GM19372 (cell line): ENCODE data around the gene LRRIQ4.

Experiments
- ATAC-seq: cut with Tn5 transposase; IDR thresholded peaks from one replicate; pipeline ENCODE4 v1.9.1; 2021; ENCODE audit warnings: mild to moderate bottlenecking, low read depth, moderate library complexity; ENCODE audit not compliant: unreplicated experiment

LRRIQ4 gene

DNA sequence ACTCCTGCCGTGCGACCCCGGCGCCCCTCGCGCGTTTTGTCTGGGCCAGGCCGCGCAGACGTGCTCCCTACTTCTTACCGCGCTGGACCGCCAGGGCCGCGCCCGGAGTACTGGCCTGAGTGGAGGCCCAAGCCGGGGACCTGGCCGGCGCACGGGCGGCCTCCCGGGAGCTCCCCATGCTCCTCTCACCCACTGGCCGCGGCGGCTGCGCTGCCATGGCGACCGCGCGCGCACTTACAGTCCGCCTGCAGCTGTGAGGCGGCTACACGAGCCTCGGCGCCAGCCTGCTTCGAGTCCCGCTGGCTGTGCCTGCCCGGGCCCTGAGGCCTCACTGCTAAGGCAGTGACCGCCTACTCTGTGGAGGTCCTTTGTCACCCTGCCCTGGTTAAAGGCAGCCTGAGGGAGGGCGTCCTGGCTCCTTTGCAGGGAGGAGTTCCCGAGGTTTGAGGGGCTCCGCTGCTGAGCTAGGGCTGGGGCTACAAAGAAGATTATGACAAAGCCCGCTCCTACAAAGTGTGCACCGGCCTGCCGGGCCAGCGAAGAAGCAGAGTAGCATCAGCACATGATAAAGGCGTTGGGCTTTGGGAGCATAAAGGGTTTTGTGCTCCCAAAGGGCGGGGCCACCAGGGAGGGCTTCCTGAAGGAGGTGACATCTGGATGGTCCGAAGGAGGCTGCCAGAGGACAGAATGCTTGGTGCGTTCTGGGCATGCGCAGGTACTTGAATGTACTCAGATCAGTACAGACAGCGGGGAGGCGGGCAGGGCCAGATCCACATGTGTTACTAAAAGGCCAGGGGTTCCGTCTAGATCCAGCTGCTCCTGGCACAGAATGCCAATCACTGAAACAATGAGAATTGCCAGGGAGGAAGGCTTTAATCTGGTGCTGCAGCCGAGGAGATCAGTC, at the start of gene LRRIQ4, which contains the start of gene LRRC34:
LRRIQ4 (plus strand) TSS at position 539 of the 904 bp plus-strand sequence. CDS start 9,052 bp downstream, outside the sequence.
LRRC34 (minus strand) TSS at position 573 of the 904 bp plus-strand sequence; CDS start at position 217, 356 bp downstream.
- ATAC-seq, result peak; percentile 61

GRCh38 chr3:169764312-169764881, 48.3 kb upstream of the LRRIQ4 start:
- ATAC-seq, result peak; percentile 39

DNA sequence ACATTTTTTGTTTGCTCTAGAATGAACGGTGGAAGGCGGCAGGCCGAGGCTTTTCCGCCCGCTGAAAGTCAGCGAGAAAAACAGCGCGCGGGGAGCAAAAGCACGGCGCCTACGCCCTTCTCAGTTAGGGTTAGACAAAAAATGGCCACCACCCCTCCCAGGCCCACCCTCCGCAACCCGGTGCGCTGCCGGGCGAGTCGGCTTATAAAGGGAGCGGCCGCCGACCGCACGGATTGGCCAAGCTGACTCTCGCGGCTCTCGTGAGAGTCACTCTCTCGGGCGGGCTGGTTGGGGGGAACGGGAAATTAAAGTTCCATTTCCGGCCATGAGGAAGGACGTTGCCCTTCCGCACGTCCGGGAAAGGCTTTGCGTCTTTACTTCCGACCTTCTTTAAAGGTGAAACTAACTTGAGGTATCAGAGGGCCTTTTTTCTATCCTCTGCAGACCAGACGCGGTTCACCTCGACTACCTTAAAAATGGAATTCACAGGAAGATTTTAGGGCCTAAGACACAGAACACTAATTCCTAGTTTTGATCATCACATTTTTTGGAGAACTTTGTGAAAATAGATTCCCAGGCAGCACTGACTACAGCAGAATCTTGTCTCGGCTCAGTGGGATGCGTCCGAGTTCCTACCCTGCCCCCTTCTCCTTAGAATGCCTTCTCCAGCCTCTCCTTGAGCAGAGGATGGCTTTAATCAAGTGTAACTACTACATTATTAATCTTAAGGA, 47.6 kb upstream of the LRRIQ4 start, which contains the start of gene TERC:
TERC (minus strand) TSS at position 179 of the 731 bp plus-strand sequence.
- peak; percentile 67 for ATAC-seq

- peak; percentile 23 for ATAC-seq
These were observed 43.1 kb upstream of the LRRIQ4 start, which contains the start of gene ACTRT3 for GRCh38 chr3:169769287-169770181. Gene ACTRT3, minus strand, starts transcription at chr3:169769561. Its CDS starts 41 bp downstream, at chr3:169769520.

DNA sequence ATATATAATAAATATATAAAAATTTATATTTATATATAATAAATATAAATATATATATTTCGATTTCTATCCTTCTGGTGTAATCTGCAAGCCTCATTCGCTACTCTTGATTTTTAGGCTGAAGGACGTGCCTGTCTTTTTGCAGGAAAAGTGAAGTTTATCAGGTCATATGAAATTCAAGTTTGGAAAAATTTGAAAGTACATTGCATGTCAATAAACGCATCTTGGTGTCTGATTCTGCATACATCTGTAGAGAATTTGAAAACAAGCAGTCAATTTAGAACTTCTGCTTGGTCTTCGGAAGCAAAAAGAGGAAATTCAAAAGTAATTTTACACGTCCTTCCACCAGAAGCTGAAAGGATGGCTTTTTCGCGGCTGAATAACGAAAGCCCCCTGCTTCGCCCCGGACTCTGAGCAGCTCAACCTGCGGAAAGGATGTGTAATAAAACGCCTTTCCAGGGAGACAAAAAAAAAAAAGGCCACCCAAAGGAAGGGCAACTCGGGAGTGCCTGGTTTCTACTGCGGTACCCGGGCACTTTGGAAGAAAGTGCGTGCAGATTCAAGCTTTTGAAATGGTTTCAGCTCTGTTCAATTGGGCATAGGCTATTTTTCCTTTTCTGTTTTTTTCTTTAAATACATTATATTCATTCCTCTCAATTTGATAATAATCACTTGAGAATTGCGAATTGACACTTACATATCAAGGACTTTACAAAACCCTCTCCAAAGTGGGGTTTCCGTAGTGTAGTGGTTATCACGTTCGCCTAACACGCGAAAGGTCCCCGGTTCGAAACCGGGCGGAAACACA, 41.0 kb upstream of the LRRIQ4 start:
- ATAC-seq, result no peak

- ATAC-seq, result peak; percentile 10
These were observed 40.3 kb upstream of the LRRIQ4 start for GRCh38 chr3:169772305-169772896.

DNA sequence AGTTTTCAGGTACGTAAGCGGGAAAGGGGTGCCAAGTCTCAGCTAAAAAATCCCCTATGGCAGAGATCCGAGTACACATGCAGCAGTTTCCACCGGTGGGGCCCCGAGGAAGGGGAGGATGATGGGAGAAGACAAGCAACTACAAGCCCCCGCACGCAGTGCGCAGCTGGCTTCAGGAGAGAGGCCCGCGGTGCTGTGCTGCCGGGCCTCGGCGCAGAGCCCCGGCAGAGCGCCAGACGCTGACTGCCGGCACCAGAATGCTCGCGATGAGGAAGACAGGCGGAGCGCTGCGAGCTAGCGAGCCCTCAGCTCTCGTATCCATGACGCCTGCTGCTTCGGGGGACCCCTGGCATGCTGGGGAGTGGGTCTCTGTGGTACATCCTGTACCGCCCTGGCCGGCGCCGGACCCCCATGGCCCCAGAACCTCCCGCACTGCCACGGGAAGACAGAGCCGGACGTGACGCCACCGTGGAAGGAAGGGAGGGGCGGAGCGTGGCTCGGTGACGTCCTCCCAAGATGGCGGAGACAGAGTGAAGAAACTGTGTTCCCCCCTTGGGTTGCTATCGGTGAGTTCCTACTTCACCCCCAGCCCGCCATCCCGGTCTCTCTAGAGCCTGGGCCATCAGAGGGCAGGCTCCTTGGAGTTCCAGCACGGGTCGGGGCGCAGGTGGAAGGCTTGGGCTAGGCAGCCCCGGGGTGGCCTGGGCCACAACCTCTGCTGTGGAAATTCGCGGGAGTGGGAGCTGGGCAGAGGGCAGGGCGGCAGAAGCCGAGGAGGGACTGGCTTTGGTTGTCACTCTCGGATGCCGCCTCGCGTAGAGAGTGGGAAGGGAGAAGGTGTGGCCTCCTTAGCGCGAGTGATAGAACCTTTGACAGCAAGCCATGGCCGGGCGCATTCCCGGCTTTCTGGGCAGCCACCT, 39.5 kb upstream of the LRRIQ4 start, which contains the start of gene MYNN:
MYNN (plus strand) TSS at position 500 of the 920 bp plus-strand sequence. CDS start 900 bp downstream, outside the sequence.
- ATAC-seq, result peak; percentile 74

DNA sequence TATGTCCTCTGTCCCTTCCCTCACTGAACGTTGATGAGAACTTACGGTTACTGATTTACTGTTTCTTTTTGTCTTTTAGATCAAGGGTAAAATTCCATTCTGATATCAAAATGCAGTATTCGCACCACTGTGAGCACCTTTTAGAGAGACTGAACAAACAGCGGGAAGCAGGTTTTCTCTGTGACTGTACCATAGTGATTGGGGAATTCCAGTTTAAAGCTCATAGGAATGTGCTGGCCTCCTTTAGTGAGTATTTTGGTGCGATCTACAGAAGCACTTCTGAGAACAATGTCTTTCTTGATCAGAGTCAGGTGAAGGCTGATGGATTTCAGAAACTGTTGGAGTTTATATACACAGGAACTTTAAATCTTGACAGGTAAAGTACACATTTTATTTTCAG, 38.5 kb upstream of the LRRIQ4 start:
- ATAC-seq, result no peak

DNA sequence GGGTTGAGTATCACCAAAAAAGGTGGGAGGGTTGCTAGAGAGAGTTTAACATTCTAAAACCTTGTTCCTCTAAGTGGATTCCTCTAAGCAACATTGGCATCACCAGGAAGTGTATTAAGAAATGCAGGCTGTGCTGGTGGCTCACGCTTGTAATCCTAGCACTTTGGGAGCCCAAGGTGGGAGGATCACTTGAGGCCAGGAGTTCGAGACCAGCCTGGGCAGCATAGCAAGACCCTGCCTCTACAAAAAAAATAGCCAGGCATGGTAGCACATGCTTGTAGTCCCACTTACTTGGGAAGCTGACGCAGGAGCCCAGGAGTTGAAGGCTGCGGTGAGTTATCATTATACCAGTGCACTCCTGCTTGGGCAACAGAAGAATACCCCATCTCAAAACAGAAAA, 34.8 kb upstream of the LRRIQ4 start:
- no peak for ATAC-seq

DNA sequence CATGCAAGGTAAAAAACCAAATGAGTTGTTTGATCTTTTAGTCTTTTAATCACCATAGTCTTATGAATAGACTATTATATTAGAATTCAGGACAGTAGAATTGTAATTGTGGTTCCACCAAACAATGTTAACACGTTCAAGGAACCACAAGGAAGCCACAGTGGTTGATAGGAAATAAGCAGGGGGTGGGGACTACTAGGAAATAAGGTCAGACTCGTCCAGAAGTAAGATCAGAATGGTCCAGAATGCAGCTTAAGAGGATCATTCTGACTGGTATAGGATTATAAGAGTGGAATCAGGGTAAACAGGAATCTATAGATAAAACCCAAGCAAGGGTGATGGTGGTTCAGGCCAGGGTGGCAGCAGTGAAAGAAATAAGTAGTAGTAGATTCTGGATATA, 31.9 kb upstream of the LRRIQ4 start:
- no peak for ATAC-seq

DNA sequence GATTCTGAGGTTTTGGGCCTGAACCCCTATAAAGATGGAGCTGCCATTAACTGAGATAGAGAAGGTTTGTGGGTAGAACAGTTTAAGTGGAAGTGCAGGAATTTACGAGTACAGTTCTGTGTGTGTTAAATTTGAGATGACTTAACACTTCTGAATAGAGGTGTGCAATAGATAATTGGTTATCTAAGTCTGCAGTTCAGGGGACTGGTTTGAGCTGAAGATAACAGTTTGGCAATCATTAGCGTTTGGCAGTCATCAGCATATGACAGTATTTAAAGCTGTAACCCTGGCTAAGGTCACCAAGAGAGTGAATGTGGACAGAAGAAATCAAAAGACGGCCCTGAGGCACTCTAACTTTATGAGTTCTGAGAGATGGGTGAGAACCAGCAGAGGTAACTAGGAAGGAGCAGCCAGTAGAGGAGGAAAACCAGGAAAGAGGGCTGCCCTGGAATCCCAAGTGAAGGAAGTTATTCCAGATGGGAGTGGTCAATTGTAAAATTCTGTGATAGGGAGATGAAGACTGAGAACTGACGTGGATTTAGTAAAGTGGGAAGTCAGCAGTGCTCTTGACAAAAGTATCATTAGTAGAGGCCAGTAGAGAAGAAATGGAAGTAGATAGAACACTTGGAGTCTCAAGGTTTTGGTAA, 31.3 kb upstream of the LRRIQ4 start:
- no peak for ATAC-seq

DNA sequence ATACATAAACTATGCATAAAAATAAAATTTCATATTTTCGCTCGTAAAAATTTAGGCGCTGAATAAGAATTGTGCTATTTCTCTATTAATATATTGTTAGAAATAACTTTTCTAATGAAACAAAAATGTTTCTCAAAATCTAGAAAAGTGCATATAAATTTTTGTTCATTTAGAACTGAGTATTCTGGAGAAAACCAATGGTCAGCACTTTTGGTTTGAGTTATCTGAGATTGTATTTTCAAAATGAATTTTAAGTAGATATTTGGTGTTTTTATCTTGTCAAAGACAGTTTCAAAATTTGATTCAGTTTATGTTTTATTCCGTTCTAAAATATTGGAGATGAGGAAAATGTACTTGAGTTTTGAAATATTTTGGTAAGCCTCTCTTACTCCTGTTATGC, 25.6 kb upstream of the LRRIQ4 start:
- no peak for ATAC-seq

- ATAC-seq, result no peak
These were observed 24.9 kb upstream of the LRRIQ4 start for GRCh38 chr3:169787791-169788190.

DNA sequence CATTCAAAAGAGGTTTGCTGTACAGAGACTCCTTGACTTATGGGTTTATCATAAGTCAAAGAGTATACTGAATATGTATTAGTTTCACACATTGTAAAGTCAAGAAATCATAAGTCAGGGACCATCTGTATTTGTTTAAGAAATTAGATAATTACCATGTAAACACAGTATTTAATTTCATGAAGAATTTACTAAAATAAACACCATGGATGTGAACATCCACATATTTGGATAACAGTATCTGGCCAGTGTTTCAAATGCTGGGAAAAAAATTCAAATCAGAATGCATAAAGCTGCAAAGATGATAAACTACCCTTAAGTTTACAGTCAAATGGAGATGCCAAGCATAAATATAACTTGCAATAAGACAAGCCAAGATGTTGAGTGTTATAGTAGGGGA, 22.5 kb upstream of the LRRIQ4 start:
- ATAC-seq, result no peak

DNA sequence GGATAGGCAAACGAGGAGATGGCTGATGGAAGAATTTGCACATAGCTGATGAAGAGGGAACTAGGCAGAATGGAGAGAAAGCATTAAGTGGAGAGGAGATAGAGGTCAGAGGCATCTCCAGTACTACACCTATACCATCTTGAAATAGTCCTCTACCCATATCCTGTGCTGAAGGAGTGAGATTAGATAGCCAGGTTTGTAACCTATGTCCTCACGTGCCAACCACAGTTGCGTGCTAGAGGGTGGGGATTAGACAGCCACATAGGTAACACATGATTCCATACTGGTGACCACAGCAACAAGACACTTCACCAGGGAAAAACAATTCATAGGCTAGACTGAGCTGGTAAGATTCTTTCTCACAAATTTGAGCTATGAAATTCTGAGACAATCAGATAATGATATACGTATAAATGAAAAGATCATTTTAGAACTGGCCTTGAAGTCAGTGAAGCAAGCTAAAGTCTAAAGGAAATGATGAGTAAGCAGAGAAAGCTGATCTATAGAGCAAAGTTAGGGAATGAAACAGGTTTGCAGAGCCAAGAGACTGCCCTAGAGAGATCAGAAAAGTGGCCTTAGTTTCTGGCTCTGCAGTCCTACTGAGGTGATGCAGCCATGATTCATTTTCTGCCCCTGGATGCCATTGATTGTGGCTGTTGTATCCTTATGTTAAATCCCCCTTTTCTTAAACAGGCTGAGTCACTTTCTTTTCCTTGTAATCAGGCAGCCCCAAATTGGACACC, 21.8 kb upstream of the LRRIQ4 start:
- ATAC-seq, result no peak

- ATAC-seq, result no peak
These were observed 20.3 kb upstream of the LRRIQ4 start for GRCh38 chr3:169792359-169792758.
